Psoas muscle (tissue), 8 donors: Measurements from ENCODE around the gene SLC22A23. TPM values are rescaled to one million over a fixed set of nuclear protein-coding genes. Genes with fewer than 3 reads are reported as not detected.

Experiments
- ATAC-seq, 4 donors: fragments of 200-7000 bp; cut with Tn5 transposase; one replicate each; pipeline ENCODE4 v1.9.1; 2020; ENCODE audit warnings: moderate library complexity in 3 of 4, mild to moderate bottlenecking in 2 of 4
- DNase-seq, 2 donors: peaks; one replicate each; pipeline ENCODE4 v3.0.0-alpha.2; 2020
- H3K27ac ChIP-seq: fragments of 200-600 bp; one replicate; pipeline ENCODE4 v1.8.0; 2022
- H3K27me3 ChIP-seq, 3 donors: fragments of 200-600 bp in 1 of 3; one replicate each; pipeline versions ENCODE4 v1.6.1 to v1.8.0; 2013 to 2022; ENCODE audit warnings: low read length in 2 of 3, mild to moderate bottlenecking in 2 of 3, moderate library complexity in 1 of 3; ENCODE audit not compliant: insufficient read depth in 3 of 3
- H3K36me3 ChIP-seq, 2 donors: fragments of 200-600 bp in 1 of 2; one replicate each; pipeline versions ENCODE4 v1.6.1 to v1.8.0; 2013 to 2022; ENCODE audit warnings: low read depth in 1 of 2, mild to moderate bottlenecking in 1 of 2, moderate library complexity in 1 of 2; ENCODE audit not compliant: insufficient read depth in 1 of 2
- H3K4me1 ChIP-seq: fragments of 200-600 bp; one replicate; pipeline ENCODE4 v1.8.0; 2022
- H3K4me3 ChIP-seq: fragments of 200-600 bp; one replicate; pipeline ENCODE4 v1.8.0; 2022; ENCODE audit warnings: mild to moderate bottlenecking
- H3K9me3 ChIP-seq: fragments of 200-600 bp; one replicate; pipeline ENCODE4 v1.8.0; 2022
- CTCF ChIP-seq: fragments of 200-600 bp; IDR thresholded peaks from one replicate; pipeline ENCODE4 v1.8.0; 2022; ENCODE audit warnings: antibody characterized with exemption
- WGBS, 3 donors: extraction: QIAGEN DNeasy Blood & Tissue Kit; methylation state at CpG; one replicate each; pipeline versions ENCODE4 v1.1.6 to v1.1.7; 2013; 5-methylcytosine and 5-hydroxymethylcytosine counted together
- intact Hi-C, 2 donors: fragments of 100-400 bp; cut with DNase I; formaldehyde crosslinking; loops; one replicate each; pipeline versions ENCODE4 v1.11.0 to v1.14.2; 2022
- polyA plus RNA-seq, 3 donors: library from polyadenylated mRNA; stranded (reverse); fragments of 200-250 nt; gene quantifications; one replicate each; pipeline ENCODE4 v1.2.3, GENCODE V29; 2013
- total RNA-seq, 4 donors: library from RNA; stranded (reverse); fragmentation: NEBNext Ultra II Directional in 2 of 4; extraction: Animal tissue kit (Norgen Biotek cat#: 25700) in 2 of 4; gene quantifications; one replicate each; pipeline versions ENCODE4 v1.2.1 to v1.2.4, GENCODE V29; 2021 to 2023
- donor health status: healthy with polysubstance abuse.
- donor health status: DM: no; HTN: no; CAD: no; lungs with moderate emphysema.
- donor health status: Bipolar disorder and iron deficiency.
- donor health status: healthy.
- donor health status: DM: yes; HTN: yes; CAD: no.
- donor health status: DM: no; HTN: no; CAD: no.
- donor health status: DM: no; HTN: no; CAD: no.
- donor health status: DM: yes; HTN: yes; CAD: no.

Gene SLC22A23
- total and polyA plus RNA-seq, 7 donors = 4.6 to 13.7 (median 8.7) TPM

DNA sequence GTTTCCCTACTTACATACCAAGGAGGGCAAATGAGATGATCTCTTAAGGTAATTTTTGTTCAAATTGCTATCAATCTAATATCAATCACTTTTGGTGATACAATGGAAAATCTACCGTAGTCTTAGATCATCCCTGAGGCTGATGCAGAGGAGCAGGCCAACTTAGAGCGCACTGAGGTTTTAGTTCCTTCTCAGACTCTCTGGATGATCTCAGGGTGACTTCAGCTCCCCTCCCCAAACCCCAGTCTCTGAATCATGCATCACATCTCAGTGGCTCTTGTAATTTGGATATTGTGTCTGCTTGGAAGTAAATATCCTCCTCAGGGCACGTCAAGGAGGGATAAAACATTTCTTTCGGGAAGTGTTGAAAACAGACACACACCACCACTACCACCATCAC, 235.3 kb downstream of the SLC22A23 start:
- no peak overlapping the region for H3K27ac ChIP-seq
- peaks cover 0 to 10% (median 7%) of the 10 kb centered on the region in 3 donors for H3K27me3 ChIP-seq
- WGBS, 3 donors = 86 to 97% (median 94%) methylated on average over 4 of the region's 4 CpGs
- no peak for ATAC-seq
- no peak for DNase-seq
- TF ChIP-seq CTCF = no peak
- peaks cover 1% of the 10 kb centered on the region for H3K4me1 ChIP-seq
- no peaks in the 10 kb centered on the region for H3K9me3 ChIP-seq
- no peak overlapping the region for H3K4me3 ChIP-seq
- intact Hi-C loops = no loop called here
- H3K36me3 ChIP-seq = no peaks in the 10 kb centered on the region

- Histone ChIP-seq H3K27ac (no peak overlapping the region), H3K36me3 (no peaks in the 10 kb centered on the region), H3K4me3 (no peak overlapping the region), H3K9me3 (no peaks in the 10 kb centered on the region), H3K4me1 (no peaks in the 10 kb centered on the region), H3K27me3 (peaks cover 0 to 4% (median 0%) of the 10 kb centered on the region in 3 donors)
- DNase-seq (no peak), ATAC-seq (no peak)
- intact Hi-C loops = no loop called here
- no peak for TF ChIP-seq CTCF
- WGBS, 3 donors = 92 to 95% (median 93%) methylated on average over 2 of the region's 2 CpGs
These were observed 236.5 kb downstream of the SLC22A23 start for GRCh38 chr6:3220366-3220765.

Other genes with a start within 250 kb of the SLC22A23 start
- 1 to 10 TPM; 1.1 to 4.4 (median 3.1) TPM for gene TUBB2B, start 229.4 kb downstream of the SLC22A23 start, total RNA-seq
- gene TUBB2B, start 229.4 kb downstream of the SLC22A23 start, polyA plus RNA-seq = 1 to 10 TPM; 3.3 to 5.7 (median 3.4) TPM
- 10 to 100 TPM; 19.7 to 26.8 (median 22.0) TPM for gene PSMG4, start 198.1 kb downstream of the SLC22A23 start, total RNA-seq
- gene PSMG4, start 198.1 kb downstream of the SLC22A23 start, polyA plus RNA-seq = 10 to 100 TPM; 18.6 to 31.3 (median 26.2) TPM